D721Med (cell line): ENCODE results near the gene ITGA7.

Experiments used
- DNase-seq: peaks from one replicate; pipeline ENCODE4 v3.0.0; 2011; ENCODE audit warnings: low spot score; ENCODE audit not compliant: insufficient read length
- FAIRE-seq: peaks from 2 replicates; lab custom pipeline; 2011; peaks lifted over from hg19 to GRCh38; lab: Jason Lieb, UNC
- TF ChIP-seq, protein P1 (sequence below): IDR thresholded peaks from 2 replicates; pipeline ENCODE4 v1.5.1; 2012; ENCODE audit warnings: mild to moderate bottlenecking, control low read depth; ENCODE audit not compliant: insufficient read depth; ENCODE audit errors: missing control alignments

Gene ITGA7

GRCh38 chr12:55721601-55722213 lies 14.0 kb upstream of the ITGA7 start:
- no peak for DNase-seq
- TF ChIP-seq, protein P1, sequence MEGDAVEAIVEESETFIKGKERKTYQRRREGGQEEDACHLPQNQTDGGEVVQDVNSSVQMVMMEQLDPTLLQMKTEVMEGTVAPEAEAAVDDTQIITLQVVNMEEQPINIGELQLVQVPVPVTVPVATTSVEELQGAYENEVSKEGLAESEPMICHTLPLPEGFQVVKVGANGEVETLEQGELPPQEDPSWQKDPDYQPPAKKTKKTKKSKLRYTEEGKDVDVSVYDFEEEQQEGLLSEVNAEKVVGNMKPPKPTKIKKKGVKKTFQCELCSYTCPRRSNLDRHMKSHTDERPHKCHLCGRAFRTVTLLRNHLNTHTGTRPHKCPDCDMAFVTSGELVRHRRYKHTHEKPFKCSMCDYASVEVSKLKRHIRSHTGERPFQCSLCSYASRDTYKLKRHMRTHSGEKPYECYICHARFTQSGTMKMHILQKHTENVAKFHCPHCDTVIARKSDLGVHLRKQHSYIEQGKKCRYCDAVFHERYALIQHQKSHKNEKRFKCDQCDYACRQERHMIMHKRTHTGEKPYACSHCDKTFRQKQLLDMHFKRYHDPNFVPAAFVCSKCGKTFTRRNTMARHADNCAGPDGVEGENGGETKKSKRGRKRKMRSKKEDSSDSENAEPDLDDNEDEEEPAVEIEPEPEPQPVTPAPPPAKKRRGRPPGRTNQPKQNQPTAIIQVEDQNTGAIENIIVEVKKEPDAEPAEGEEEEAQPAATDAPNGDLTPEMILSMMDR: no peak
- no peak for FAIRE-seq

- TF ChIP-seq, protein P1: peak; percentile 21
- no peak for DNase-seq
- no peak for FAIRE-seq
Measured at GRCh38 chr12:55720894-55721444, 13.3 kb upstream of the ITGA7 start.

DNA sequence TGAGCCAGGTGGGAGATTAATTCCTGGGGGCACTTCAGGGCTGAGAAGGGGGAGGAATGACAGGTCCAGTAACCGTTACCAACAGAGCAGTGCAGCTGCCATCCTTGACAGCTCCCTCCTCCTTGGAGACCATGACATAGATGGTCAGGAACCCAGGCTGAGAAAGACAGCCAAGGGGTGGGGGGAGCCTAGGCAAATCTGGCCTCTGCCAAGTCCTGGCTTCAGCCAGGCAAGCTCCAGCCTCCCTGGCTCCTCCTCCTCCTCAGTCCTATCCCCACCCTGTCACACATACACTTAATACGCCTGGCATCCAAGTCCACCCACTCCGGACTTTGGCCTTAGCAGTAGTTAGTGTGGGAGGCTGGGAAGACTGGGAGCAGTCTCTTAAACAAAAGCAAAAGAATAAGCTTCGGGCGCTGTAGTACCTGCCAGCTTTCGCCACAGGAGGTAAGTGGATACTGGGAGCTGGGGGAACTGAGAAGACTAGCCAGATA lies 12.4 kb upstream of the ITGA7 start, which contains the start of gene RDH5:
Gene RDH5 (plus strand): TSS at position 323 of the 494 bp plus-strand sequence. CDS start 792 bp downstream, outside the sequence.
- FAIRE-seq: no peak
- no peak for DNase-seq

GRCh38 chr12:55719371-55719770 lies 11.7 kb upstream of the ITGA7 start:
- FAIRE-seq (no peak), DNase-seq (no peak)
- TF ChIP-seq, protein P1: no peak

More for the DNA sequence above, 12.4 kb upstream of the ITGA7 start, which contains the start of gene RDH5:
- TF ChIP-seq, protein P1: no peak

- TF ChIP-seq, protein P1: no peak
- FAIRE-seq: no peak
- no peak for DNase-seq
Measured at GRCh38 chr12:55718624-55719275, 11.0 kb upstream of the ITGA7 start.

- FAIRE-seq (no peak), DNase-seq (no peak)
- TF ChIP-seq, protein P1: no peak
Measured at GRCh38 chr12:55718015-55718414, 10.3 kb upstream of the ITGA7 start.
